H9 (cell line): ENCODE measurements around the gene TMPRSS5. TPM values are rescaled to one million over a fixed set of nuclear protein-coding genes. Genes with fewer than 3 reads are reported as not detected.

ENCODE experiments used
- DNase-seq: peaks from one replicate; pipeline ENCODE4 v3.0.0-alpha.2; 2017
- H2AFZ ChIP-seq: one replicate; pipeline ENCODE4 v1.6.1; 2013; ENCODE audit warnings: mild to moderate bottlenecking, low read length, control low read depth, moderate library complexity
- H2AK5ac ChIP-seq: 2 replicates; pipeline ENCODE4 v1.6.1; 2013; ENCODE audit warnings: low read length, control low read depth, mixed read lengths; ENCODE audit not compliant: insufficient read length
- H2BK120ac ChIP-seq: one replicate; pipeline ENCODE4 v1.6.1; 2013; ENCODE audit warnings: low read depth, mild to moderate bottlenecking, low read length, control low read depth, inconsistent platforms; ENCODE audit not compliant: poor library complexity, severe bottlenecking
- H2BK12ac ChIP-seq: 2 replicates; pipeline ENCODE4 v1.6.1; 2013; ENCODE audit warnings: low read length, control low read depth, mixed read lengths, low read depth; ENCODE audit not compliant: insufficient read length
- H2BK15ac ChIP-seq: 2 replicates; pipeline ENCODE4 v1.6.1; 2013; ENCODE audit warnings: low read depth, low read length, control low read depth
- H2BK20ac ChIP-seq: one replicate; pipeline ENCODE4 v1.6.1; 2013; ENCODE audit warnings: low read depth, mild to moderate bottlenecking, low read length, control low read depth, inconsistent platforms; ENCODE audit not compliant: poor library complexity, severe bottlenecking
- H2BK5ac ChIP-seq: 2 replicates; pipeline ENCODE4 v1.6.1; 2013; ENCODE audit warnings: low read length, control low read depth, mixed read lengths; ENCODE audit not compliant: insufficient read length
- H3K14ac ChIP-seq: 2 replicates; pipeline ENCODE4 v1.6.1; 2013; ENCODE audit warnings: low read length, control low read depth; ENCODE audit not compliant: insufficient read depth
- H3K18ac ChIP-seq: 2 replicates; pipeline ENCODE4 v1.6.1; 2013; ENCODE audit warnings: low read depth, mild to moderate bottlenecking, mixed read lengths, low read length, control low read depth; ENCODE audit not compliant: insufficient read length
- H3K23ac ChIP-seq: 2 replicates; pipeline ENCODE4 v1.6.1; 2013; ENCODE audit warnings: low read length, control low read depth, mixed read lengths, low read depth; ENCODE audit not compliant: insufficient read length
- H3K23me2 ChIP-seq: 2 replicates; pipeline ENCODE4 v1.6.1; 2013; ENCODE audit warnings: low read depth, mild to moderate bottlenecking, mixed read lengths, low read length, control low read depth; ENCODE audit not compliant: insufficient read length, poor library complexity, severe bottlenecking
- H3K27ac ChIP-seq: 2 replicates; pipeline ENCODE4 v1.5.1; 2013; ENCODE audit warnings: low read length, control low read depth, mixed read lengths, low read depth; ENCODE audit not compliant: insufficient read length
- H3K27me3 ChIP-seq: 2 replicates; pipeline ENCODE4 v1.6.1; 2013; ENCODE audit warnings: low read length, control low read depth, inconsistent platforms; ENCODE audit not compliant: insufficient read depth
- H3K4ac ChIP-seq: 2 replicates; pipeline ENCODE4 v1.6.1; 2013; ENCODE audit warnings: low read depth, mild to moderate bottlenecking, control low read depth, inconsistent platforms, low read length, moderate library complexity
- H3K4me1 ChIP-seq: 2 replicates; pipeline ENCODE4 v1.6.1; 2013; ENCODE audit warnings: low read length, control low read depth, inconsistent platforms; ENCODE audit not compliant: insufficient read depth
- H3K4me2 ChIP-seq: 2 replicates; pipeline ENCODE4 v1.6.1; 2013; ENCODE audit warnings: low read length, control low read depth, mixed read lengths; ENCODE audit not compliant: insufficient read length, insufficient read depth
- H3K56ac ChIP-seq: 2 replicates; pipeline ENCODE4 v1.6.1; 2013; ENCODE audit warnings: low read depth, mild to moderate bottlenecking, mixed read lengths, low read length, control low read depth; ENCODE audit not compliant: insufficient read length
- H3K79me1 ChIP-seq: 2 replicates; pipeline ENCODE4 v1.6.1; 2013; ENCODE audit warnings: low read depth, mild to moderate bottlenecking, moderate library complexity, low read length, control low read depth, inconsistent platforms; ENCODE audit not compliant: insufficient read depth, poor library complexity, severe bottlenecking
- H3K79me2 ChIP-seq: 2 replicates; pipeline ENCODE4 v1.6.1; 2013; ENCODE audit warnings: low read length, control low read depth, inconsistent platforms; ENCODE audit not compliant: insufficient read depth
- H3K9ac ChIP-seq: 2 replicates; pipeline ENCODE4 v1.6.1; 2013; ENCODE audit warnings: low read length, control low read depth, mixed read lengths; ENCODE audit not compliant: insufficient read length; ENCODE audit errors: extremely low read depth
- H3K9me3 ChIP-seq: one replicate; pipeline ENCODE4 v1.6.1; 2013; ENCODE audit warnings: low read depth, low read length, inconsistent platforms; ENCODE audit not compliant: control insufficient read depth
- H3T11ph ChIP-seq: one replicate; pipeline ENCODE4 v1.6.1; 2013; ENCODE audit warnings: mild to moderate bottlenecking, low read length, control low read depth, inconsistent platforms
- H4K20me1 ChIP-seq: one replicate; pipeline ENCODE4 v1.6.1; 2013; ENCODE audit not compliant: control insufficient read depth, insufficient read length, insufficient read depth
- H4K5ac ChIP-seq: 2 replicates; pipeline ENCODE4 v1.6.1; 2013; ENCODE audit warnings: low read depth, mild to moderate bottlenecking, mixed read lengths, low read length, control low read depth; ENCODE audit not compliant: insufficient read length
- H4K8ac ChIP-seq: replicated peaks from 2 replicates; pipeline ENCODE4 v1.6.1; 2013; ENCODE audit warnings: low read length, control low read depth, mixed read lengths, low read depth; ENCODE audit not compliant: insufficient read length
- H4K91ac ChIP-seq: 2 replicates; pipeline ENCODE4 v1.6.1; 2013; ENCODE audit warnings: low read depth, mild to moderate bottlenecking, moderate library complexity, mixed read lengths, low read length, control low read depth; ENCODE audit not compliant: insufficient read length
- H3K27ac Mint-ChIP-seq, 3 experiments: 2 replicates in 2 of 3; 3 replicates in 1 of 3; pipeline ENCODE4 v1.8.0; 2020 to 2021; ENCODE audit warnings: mixed read lengths in 3 of 3, mild to moderate bottlenecking in 1 of 3, moderate library complexity in 1 of 3
- H3K27me3 Mint-ChIP-seq: 2 replicates; pipeline ENCODE4 v1.8.0; 2021; ENCODE audit warnings: low read depth, mild to moderate bottlenecking, moderate library complexity, mixed read lengths
- H3K36me3 Mint-ChIP-seq, 3 experiments: 2 replicates in 2 of 3; 3 replicates in 1 of 3; pipeline ENCODE4 v1.8.0; 2020 to 2021; ENCODE audit warnings: low read depth in 3 of 3, mixed read lengths in 3 of 3; ENCODE audit not compliant: insufficient read depth in 1 of 3
- H3K4me1 Mint-ChIP-seq, 2 experiments: 2 replicates each; pipeline ENCODE4 v1.8.0; 2020; ENCODE audit warnings: mixed read lengths in 2 of 2
- H3K4me3 Mint-ChIP-seq, 2 experiments: 2 replicates in 1 of 2; 3 replicates in 1 of 2; pipeline ENCODE4 v1.8.0; 2020 to 2021; ENCODE audit warnings: mild to moderate bottlenecking in 2 of 2, mixed read lengths in 2 of 2, moderate library complexity in 1 of 2
- H3K9me3 Mint-ChIP-seq, 2 experiments: 2 replicates in 1 of 2; 3 replicates in 1 of 2; pipeline ENCODE4 v1.8.0; 2020; ENCODE audit warnings: mild to moderate bottlenecking in 2 of 2, mixed read lengths in 2 of 2, moderate library complexity in 1 of 2
- WGBS: extraction: QIAGEN DNeasy Blood & Tissue Kit; methylation state at CpG from one replicate; pipeline ENCODE4 v1.1.7; 2013; ENCODE audit warnings: missing lambda C conversion rate, low lambda C conversion rate, mixed read lengths; ENCODE audit not compliant: insufficient read length; ENCODE audit errors: extremely low coverage; 5-methylcytosine and 5-hydroxymethylcytosine counted together
- total RNA-seq: library from RNA; stranded (reverse); gene quantifications from 2 replicates; pipeline ENCODE4 v1.2.1, GENCODE V29; 2021
- TF ChIP-seq, protein P1 (sequence below): fragments of 200-600 bp; sonication (generic); conservative IDR thresholded peaks from 3 replicates; pipeline ENCODE4 v1.8.0; 2021; ENCODE audit warnings: antibody characterized with exemption, mild to moderate bottlenecking

Gene TMPRSS5
- total RNA-seq, 1 experiment from 2014 or later = 0.37 TPM

GRCh38 chr11:113736323-113736722, 30.2 kb upstream of the TMPRSS5 start:
- no peaks in the 10 kb centered on the region for H4K20me1 ChIP-seq
- no peak overlapping the region for H4K5ac ChIP-seq
- H3K79me1 ChIP-seq = no peaks in the 10 kb centered on the region
- TF ChIP-seq, protein P1, sequence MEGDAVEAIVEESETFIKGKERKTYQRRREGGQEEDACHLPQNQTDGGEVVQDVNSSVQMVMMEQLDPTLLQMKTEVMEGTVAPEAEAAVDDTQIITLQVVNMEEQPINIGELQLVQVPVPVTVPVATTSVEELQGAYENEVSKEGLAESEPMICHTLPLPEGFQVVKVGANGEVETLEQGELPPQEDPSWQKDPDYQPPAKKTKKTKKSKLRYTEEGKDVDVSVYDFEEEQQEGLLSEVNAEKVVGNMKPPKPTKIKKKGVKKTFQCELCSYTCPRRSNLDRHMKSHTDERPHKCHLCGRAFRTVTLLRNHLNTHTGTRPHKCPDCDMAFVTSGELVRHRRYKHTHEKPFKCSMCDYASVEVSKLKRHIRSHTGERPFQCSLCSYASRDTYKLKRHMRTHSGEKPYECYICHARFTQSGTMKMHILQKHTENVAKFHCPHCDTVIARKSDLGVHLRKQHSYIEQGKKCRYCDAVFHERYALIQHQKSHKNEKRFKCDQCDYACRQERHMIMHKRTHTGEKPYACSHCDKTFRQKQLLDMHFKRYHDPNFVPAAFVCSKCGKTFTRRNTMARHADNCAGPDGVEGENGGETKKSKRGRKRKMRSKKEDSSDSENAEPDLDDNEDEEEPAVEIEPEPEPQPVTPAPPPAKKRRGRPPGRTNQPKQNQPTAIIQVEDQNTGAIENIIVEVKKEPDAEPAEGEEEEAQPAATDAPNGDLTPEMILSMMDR = no peak
- H3K23ac ChIP-seq = no peak overlapping the region
- no peak overlapping the region for H4K91ac ChIP-seq
- Mint-ChIP-seq H3K4me3 (no peak overlapping the region), H3K36me3 (peaks cover 12 to 78% (median 53%) of the 10 kb centered on the region in 3 experiments; a peak in 6 of 7 replicates), H3K27me3 (no peaks in the 10 kb centered on the region), H3K27ac (no peak overlapping the region), H3K4me1 (no peaks in the 10 kb centered on the region), H3K9me3 (no peaks in the 10 kb centered on the region)
- no peak overlapping the region for H2BK15ac ChIP-seq
- no peaks in the 10 kb centered on the region for H3K9me3 ChIP-seq
- H2BK12ac ChIP-seq = no peak overlapping the region
- no peak overlapping the region for H4K8ac ChIP-seq
- no peaks in the 10 kb centered on the region for H3K79me2 ChIP-seq
- no peak overlapping the region for H3K4me2 ChIP-seq
- H3K18ac ChIP-seq = no peak overlapping the region
- H2BK5ac ChIP-seq = no peak overlapping the region
- no peaks in the 10 kb centered on the region for H3K4me1 ChIP-seq
- no peak overlapping the region for H3K9ac ChIP-seq
- no peak overlapping the region for H2AK5ac ChIP-seq
- no peaks in the 10 kb centered on the region for H3K27me3 ChIP-seq
- H3T11ph ChIP-seq = no peak overlapping the region
- no peak overlapping the region for H2AFZ ChIP-seq
- H2BK20ac ChIP-seq = no peak overlapping the region
- H3K56ac ChIP-seq = no peak overlapping the region
- no peak overlapping the region for H3K27ac ChIP-seq
- DNase-seq = no peak
- H3K23me2 ChIP-seq = no peaks in the 10 kb centered on the region
- no peak overlapping the region for H3K4ac ChIP-seq
- H2BK120ac ChIP-seq = no peak overlapping the region
- no peak overlapping the region for H3K14ac ChIP-seq
- WGBS = no CpG with 5 or more reads among the region's 1 CpG
